Skin epidermis (tissue), 12 donors: ENCODE data around the gene DEF6.

Source experiments
- H3K27ac ChIP-seq, 21 experiments: fragments of 200-600 bp; sonication (generic) in 11 of 21; one replicate each; pipeline ENCODE4 v1.5.0; 2020; ENCODE audit warnings: mild to moderate bottlenecking in 3 of 21, inconsistent platforms in 2 of 21, moderate library complexity in 2 of 21
- H3K4me3 ChIP-seq, 7 experiments: fragments of 200-600 bp; sonication (generic) in 2 of 7; one replicate each; pipeline ENCODE4 v1.5.0; 2020; ENCODE audit warnings: inconsistent platforms in 2 of 7, mild to moderate bottlenecking in 2 of 7, moderate library complexity in 1 of 7

The DEF6 gene

DNA sequence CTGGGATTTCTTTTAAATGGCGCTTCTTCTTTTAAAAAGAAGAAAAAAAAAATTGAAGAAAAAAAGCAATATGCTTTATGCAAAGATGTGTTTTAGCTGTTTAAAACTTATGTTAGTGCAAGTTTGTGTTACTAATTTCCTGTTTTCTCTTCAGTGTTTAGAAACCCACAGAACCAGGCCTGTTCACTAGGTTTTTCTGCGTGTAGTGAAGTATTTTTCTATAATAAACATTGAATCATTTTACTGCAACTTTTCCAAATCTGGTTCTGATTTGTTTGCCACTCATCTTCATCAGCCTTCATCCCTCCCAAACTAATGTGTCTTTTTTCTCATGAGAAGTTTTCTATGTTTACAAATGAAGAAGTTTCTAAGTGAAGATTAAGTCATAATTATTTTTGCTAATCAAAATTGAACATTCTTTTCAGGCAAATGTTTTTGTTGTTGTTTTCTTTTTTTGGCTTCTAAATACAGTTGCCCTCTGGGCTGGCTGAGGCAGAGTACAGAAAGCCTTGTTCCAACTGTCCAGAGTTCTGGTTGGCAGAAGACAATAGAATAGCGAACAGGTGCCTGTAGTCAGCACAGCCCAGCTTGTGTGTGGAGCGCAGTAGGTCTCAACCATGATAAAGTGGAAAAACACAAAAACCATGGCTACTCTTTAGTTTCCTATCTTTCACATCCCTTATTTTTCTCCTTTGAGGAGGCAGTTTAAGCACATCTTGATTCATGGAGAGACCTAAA is 23.6 kb upstream of the DEF6 start:
- H3K4me3 ChIP-seq, result no peak overlapping the region
- no peak overlapping the region for H3K27ac ChIP-seq

DNA sequence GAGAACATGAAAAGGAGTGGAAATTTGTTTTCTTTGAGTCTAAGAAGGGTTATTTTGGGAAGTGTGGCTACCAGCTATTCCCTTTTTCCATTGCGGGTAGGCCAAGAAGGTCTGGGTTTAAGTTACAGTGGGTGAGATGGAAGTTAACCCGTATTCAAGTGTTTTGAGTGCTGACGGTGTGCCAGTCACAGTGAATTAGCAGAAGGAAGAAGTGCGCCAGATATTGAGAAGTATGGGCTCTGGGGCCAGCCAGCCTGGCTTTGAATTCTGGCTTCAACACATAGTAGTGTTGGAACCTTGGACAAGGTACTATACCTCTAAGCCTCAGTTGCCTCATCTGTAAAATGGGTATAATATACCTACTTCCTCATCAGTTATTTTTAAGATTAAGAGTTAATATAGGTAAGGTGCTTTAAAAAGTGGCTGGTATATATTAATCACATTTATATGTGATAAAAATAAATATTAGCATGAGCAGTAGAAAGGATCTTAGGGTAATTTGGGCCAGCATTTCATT is 21.8 kb upstream of the DEF6 start:
- Histone ChIP-seq H3K4me3 (no peak overlapping the region), H3K27ac (no peak overlapping the region)

DNA sequence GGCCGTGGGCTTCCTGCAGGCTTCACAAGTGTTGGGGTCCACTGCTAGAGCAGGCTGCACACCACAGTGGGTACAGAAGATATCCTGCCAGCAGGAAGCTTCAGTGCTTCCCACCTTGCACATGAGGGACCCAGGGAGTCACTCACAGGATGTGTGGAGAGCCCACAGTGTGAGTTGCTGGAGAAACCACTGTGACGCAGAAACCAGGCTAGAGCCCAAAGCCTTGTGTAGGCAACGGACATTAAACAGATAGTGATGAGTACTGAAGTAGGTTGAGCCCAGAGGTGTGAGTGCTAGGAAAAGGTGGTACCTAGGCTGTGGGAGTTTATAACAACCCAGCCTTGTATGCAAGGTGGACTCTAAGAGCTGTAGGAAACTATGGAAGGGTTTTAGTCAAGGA is 18.9 kb upstream of the DEF6 start:
- Histone ChIP-seq H3K4me3 (no peak overlapping the region), H3K27ac (no peak overlapping the region)

DNA sequence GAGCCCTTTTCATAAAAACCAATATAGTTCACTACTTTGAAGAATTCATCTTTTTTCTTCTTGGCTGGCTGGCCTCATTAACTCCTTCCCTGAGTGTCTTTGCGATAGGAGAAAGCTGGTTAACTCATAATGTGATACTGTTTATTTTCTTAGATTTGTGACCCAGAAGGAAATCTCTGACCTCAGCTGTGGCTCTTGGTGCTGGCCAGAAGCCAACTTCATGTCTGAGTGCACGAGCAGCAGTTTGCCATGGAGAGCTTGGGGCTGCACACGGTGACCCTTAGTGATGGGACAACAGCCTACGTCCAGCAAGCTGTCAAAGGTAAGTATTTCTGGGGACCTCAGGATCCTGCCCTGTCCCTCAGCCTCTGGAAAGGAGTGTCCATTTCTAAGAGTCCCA is 16.7 kb upstream of the DEF6 start:
- Histone ChIP-seq H3K27ac (no peak overlapping the region), H3K4me3 (no peak overlapping the region)

DNA sequence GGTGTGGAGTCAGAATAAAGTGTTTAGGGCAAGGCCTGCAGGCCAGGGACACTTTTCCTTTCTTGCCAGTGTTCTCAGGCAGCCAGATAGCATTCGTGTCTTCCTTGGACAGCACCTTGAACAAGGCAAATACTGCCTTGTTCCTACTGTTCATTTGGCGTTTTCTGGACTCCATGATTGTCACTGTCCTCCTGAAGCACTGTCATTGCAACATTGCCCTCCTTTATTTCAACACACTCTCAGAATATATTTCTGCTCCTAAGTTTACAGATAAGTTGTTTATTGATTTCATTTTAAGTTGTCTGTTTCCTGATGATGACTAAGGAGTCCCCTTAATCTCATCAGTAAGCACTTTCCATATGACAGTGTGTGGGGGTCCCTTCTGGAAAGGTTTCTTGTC is 15.1 kb upstream of the DEF6 start:
- Histone ChIP-seq H3K27ac (no peak overlapping the region), H3K4me3 (no peak overlapping the region)

DNA sequence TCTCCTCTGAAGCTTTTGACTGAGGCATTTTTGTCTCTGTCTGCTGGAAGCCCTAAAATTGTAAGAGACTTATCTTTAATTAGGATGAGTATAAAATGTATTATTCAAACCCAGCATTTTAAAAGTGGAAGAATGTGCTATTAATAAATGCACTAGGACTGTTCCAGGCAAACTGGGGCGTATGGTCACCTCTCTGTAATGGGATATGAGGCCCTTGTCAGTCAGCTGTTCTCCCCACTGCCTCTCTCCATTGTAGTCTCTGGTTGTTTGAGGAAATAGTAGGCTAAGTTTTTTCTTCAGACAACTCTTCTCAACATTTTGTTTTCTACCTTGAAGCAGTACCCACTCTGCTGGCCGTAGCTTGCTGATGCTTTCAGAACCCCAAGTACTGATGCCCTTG is 14.3 kb upstream of the DEF6 start:
- H3K4me3 ChIP-seq, result no peak overlapping the region
- H3K27ac ChIP-seq, result no peak overlapping the region

DNA sequence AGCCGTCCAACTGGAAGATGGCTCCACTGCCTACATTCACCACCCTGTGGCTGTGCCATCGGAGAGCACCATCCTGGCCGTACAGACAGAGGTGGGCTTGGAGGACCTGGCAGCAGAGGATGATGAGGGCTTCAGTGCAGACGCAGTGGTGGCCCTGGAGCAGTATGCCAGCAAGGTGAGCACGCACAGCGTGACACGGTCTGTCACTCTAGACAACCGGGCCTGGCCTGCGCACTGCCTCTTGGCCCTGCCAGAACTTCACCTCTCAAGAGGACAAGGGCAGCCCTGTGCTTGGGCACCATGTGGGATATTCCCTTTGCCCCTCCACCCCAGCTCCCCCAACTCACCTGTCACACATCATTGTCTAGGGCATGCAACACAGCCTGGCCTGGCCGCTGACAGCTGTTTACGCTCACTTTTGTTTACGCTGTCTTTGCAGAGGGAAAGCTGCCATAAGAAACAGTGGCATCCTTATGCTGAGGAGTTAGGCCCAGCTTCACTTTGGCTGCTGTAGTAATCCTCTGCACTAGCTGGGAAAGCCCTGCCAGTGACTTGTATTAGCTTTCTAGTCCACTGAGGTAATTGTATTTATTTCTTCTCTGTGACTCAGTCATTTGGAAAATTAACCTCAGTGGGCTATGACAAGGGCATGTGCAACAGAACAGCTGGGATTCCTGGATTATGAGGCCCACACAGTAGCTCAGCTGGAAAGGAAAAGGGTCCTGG is 9.8 kb upstream of the DEF6 start:
- Histone ChIP-seq H3K4me3 (no peak overlapping the region), H3K27ac (peak overlapping the region in 1 of 21 experiments; percentile 24)

DNA sequence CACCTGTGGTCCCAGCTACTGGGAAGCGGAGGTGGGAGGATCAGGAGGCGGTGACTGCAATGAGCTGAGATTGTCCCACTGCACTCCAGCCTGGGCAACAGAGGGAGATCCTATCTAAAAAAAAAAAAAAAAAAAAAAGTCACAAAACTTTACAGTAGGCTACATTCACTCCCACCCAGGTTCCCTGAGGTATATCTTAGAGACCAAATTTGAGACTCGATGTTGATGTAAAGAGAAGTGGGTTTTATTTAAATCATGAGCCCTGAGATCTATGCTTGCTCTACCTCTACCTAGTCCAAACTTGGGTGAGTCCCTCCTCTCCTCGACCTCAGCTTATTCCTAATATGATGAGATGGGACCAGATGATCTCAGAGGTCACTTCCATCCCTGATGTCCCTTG is 8.8 kb upstream of the DEF6 start:
- no peak overlapping the region for H3K4me3 ChIP-seq
- no peak overlapping the region for H3K27ac ChIP-seq

DNA sequence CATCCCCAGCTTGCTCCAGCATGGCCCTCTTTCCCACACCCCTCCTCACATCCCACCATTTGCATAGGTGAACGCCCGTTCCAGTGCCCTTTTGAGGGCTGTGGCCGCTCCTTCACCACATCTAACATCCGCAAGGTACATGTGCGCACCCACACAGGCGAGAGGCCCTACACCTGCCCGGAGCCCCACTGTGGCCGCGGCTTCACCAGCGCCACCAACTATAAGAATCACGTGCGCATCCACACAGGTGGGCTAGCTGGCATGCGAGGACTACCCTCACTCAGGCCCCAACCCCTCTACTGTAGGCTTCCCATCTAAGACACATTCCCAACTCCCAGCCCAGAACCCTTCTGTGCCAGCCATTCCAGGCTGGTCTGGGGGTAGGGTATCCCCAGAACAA is 6.1 kb upstream of the DEF6 start:
- no peak overlapping the region for H3K4me3 ChIP-seq
- H3K27ac ChIP-seq, result no peak overlapping the region

DNA sequence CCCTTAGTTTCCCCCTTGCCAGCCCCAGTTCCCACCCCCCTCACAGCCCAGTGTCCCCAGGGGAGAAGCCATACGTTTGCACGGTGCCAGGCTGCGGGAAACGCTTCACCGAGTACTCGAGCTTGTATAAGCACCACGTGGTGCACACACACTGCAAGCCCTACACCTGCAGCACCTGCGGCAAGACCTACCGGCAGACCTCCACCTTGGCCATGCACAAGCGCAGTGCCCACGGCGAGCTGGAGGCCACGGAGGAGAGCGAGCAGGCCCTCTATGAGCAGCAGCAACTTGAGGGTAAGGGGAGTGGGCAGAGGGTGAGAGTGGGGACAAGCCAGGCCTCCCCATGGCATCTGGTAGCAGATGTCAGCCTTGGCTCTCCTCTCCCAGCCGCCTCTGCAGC is 5.1 kb upstream of the DEF6 start:
- Histone ChIP-seq H3K4me3 (no peak overlapping the region), H3K27ac (no peak overlapping the region)

DNA sequence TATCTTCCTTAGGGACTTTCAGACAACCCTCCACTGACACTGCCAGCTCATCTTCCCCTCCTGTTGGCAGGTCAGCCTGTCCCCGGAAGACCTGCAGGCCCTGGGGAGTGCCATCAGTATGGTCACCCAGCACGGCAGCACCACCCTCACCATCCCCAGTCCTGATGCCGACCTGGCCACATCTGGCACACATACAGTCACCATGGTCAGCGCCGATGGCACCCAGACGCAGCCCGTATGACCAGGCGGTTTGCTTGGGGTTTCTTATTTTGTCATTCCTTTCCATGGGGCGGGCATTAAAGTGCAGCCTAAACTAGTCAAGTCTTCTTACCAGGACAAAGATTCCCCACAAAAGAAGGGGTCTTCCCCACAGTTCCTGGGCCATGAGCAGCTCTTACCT is 3.9 kb upstream of the DEF6 start:
- Histone ChIP-seq H3K4me3 (no peak overlapping the region), H3K27ac (no peak overlapping the region)

DNA sequence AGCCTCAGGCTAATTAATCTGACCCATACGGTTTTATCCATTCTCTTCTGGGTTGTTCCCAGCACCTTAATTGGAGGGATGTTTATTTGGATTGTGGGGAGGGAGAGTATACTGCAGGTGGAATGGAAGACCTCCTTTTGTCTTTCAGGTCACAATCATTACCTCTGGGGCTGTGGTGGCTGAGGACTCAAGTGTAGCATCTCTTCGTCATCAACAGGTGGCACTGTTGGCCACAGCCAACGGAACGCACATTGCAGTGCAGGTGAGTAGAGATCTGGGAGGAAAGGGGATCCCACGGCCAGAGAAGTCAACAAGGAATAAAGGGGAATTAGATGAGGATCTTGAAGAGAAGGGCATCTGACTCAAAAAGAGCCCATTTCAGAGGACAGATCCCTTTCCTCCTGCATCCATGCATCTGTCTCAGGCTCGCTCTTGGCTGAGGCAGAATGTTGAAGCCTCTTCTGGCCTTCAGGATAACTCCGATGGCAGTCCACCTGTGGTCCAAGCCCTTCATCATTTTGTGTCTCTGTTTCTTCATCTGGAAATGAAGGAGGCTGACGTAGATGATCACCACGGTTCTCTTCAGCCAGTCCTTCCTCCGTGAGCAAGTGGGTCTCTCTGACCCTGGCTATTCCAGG is 3.2 kb upstream of the DEF6 start:
- H3K4me3 ChIP-seq, result no peak overlapping the region
- H3K27ac ChIP-seq, result no peak overlapping the region

DNA sequence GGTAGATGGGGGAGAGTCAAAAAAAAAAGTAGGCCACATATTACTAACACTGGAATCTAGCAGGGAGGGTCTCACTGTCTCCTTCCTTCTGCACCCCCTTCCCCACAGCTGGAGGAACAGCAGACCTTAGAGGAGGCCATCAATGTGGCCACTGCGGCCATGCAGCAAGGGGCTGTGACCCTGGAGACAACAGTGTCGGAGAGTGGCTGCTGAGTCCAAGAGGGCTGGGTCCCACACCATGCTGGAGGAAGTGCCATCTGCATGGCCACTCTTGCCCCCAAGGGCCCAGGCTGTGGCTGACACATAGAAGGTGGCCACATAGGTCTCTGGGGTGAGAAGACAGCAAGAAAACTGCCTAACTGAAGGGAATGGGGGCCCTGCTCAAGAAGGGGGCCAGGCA is 2.6 kb upstream of the DEF6 start:
- Histone ChIP-seq H3K27ac (no peak overlapping the region), H3K4me3 (no peak overlapping the region)

DNA sequence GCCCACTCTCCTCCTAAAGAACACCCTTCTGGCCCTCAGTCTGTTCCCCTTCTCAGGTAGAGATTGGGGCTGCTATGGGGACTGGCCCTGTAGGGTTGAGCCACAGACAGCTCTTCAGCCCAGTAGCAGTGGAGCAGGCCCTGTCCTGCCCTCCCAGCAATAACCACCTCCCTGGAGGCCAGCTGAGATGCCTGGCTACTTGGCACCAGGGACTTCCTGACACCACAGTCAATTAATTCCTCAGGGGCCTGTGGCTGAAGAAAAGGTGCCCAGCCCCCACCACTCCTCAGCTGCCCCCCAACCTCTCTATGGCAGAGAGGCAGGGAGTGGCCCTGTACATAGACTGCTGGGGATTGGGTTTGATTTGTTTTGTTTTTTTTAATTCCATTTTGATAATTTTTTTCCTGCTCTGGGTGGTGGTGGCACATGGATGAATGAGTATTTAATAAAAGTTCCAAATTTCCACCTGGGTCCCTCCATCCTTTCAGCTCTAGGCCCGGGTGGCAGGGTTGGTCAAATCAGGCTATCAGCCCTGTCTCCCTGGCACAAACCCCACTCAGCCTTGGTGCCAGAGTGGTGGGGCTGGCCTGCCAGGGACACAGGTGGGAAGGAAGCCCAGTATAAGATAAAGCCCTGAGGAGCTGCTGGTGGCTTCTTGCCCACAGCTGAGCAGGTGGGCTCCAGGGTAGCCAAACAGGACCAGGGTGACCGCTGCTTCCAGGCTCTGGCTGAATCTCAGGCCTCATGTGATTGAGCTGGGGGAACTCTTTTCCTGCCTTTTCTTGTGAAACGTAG is 1.9 kb upstream of the DEF6 start:
- Histone ChIP-seq H3K27ac (no peak overlapping the region), H3K4me3 (no peak overlapping the region)

DNA sequence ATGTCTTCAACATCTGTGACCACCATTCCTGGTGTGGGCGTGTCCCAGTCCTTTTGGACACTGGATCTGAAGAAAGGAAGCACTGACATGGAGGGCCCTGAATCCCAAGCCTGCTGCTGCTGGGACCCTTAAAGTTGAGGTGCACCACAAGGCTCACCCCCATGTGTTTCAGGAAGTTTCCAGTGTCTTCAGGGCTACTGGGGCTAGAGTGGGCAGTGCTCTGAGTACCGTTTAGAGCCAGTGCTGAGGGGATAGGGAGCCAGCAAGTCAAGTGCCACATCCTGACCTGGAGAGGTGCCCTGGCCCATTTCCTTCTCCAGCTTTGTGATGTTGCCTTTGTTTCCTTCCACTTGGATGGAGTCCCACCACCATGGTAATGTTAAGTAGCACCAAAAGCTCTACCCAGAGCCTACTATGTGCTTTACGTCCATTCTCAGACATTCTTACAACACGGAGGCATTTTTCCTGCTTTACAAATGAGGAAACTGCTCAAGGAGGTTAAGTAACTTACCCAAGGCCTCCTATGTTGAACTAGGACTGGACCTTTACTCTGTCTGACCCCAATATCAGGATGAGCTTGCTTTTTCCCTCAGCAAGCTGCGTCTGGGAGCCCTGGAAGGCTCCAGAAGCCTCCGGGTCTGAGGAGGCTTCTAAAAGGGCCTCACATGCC is 552 bp upstream of the DEF6 start:
- H3K27ac ChIP-seq, result peak overlapping the region in 17 of 21 experiments; percentile 32 to 99 (median 90)

DNA sequence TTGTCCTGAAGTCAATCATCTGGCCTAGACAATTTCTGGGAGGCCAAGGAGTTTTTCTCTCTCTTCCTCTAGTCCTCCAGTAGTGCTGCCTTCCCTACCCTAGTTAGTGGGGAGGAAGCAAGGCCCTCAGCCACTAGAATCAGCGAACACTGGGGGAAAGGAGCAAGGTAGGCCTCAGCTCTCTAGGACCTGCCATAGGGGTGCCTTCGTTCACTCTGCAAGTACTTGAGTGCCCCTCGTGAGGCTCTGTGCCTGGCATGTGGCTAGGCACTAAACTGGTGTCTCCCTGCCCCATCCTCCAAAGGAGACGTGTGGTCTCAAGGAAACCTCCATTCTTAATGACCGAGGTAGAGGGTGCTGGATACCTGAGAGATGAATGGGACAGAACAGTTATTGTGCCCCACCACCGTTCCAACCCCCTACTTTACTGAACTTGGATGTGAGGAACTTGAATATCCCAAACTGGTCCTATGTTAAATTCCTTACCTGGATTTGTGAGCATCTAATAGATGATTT is 1.1 kb downstream of the DEF6 start:
- peak overlapping the region; percentile 43 to 68 (median 59) for H3K4me3 ChIP-seq

More for the DNA sequence above, 552 bp upstream of the DEF6 start:
- H3K4me3 ChIP-seq, result peak overlapping the region in 3 of 7 experiments; percentile 53 to 66 (median 63)

DNA sequence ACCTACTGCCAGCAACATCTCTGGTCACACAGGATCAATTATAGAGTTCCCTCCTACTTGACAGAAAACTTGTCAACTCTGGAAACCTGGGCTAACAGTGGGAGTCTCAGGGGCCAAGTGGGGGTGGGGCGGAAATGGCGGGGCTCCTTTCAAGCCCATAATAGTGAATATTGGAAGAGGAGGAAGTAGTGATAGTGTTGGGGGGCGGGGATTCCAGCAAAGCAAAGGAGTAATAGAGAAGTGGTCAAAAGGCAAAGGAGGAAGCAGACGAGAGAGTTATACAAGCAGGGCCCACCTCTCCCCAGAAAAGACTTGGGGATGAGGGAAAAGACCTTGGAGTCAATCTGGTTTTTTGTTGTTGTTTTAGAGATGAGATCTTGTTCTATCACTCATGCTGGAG is 2.1 kb downstream of the DEF6 start:
- Histone ChIP-seq H3K4me3 (peak overlapping the region in 5 of 7 experiments; percentile 7 to 66 (median 59)), H3K27ac (peak overlapping the region in 18 of 21 experiments; percentile 8 to 99 (median 88))

More for the DNA sequence above, 1.1 kb downstream of the DEF6 start:
- peak overlapping the region in 20 of 21 experiments; percentile 66 to 99 (median 89) for H3K27ac ChIP-seq

DNA sequence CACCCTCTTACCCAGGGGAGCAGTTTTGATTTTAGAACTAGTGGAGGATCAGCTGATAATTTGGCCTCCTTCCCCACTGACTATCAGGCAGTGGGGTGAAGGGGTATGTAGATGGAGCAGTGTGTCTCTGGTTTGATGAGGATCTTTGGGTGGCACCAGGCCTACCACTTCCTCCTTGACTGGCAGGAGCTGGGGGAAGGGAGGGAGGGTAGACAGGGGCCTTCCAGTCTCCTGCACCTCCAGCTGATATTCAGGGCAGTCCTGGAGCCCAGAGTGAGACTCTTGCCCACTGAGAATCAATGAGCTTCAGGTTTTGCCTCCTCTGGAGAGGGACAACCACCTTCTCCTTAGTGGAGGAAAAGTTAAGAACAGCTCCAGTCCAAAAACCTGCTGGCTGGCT is 3.2 kb downstream of the DEF6 start:
- Histone ChIP-seq H3K4me3 (peak overlapping the region in 3 of 7 experiments; percentile 7 to 63 (median 8)), H3K27ac (peak overlapping the region in 18 of 21 experiments; percentile 8 to 99 (median 88))
